OCI-LY7 (cell line): Measurements from ENCODE around the gene CDK5R2. TPM values are rescaled to one million over a fixed set of nuclear protein-coding genes. Genes with fewer than 3 reads are reported as not detected.
A peak's percentile ranks its signal among the peaks of the same experiment; 100 is the strongest.

Source experiments
- BruUV-seq: library from RNA; stranded (reverse); fragments of 400-500 nt; replicated peaks from 2 replicates; lab custom pipeline; 2021; lab: Mats Ljungman, UMichigan
- CTCF ChIA-PET: fragments of 300-600 bp; sonication (Branson Sonifier 250); formaldehyde crosslinking; loops from one replicate; lab custom pipeline; 2022; ENCODE audit warnings: antibody characterized with exemption; ENCODE audit not compliant: unreplicated experiment; lab: Charles Lee
- POLR2A ChIA-PET: fragments of 300-600 bp; sonication (Branson Sonifier 250); formaldehyde crosslinking; loops from one replicate; lab custom pipeline; 2022; ENCODE audit warnings: antibody characterized with exemption; lab: Charles Lee
- DNase-seq: peaks from one replicate; pipeline ENCODE4 v3.0.0-alpha.2; 2015; ENCODE audit warnings: low spot score
- H2AFZ ChIP-seq: fragments of 200-600 bp; sonication (generic), shearing (Covaris generic); 2 replicates; pipeline ENCODE4 v1.6.1; 2014; ENCODE audit warnings: mild to moderate bottlenecking, antibody characterized with exemption, low read length, moderate library complexity
- H3K27ac ChIP-seq: fragments of 200-600 bp; sonication (generic); 2 replicates; pipeline ENCODE4 v1.5.1; 2014; ENCODE audit warnings: mixed run types, low read depth, mild to moderate bottlenecking, moderate library complexity, low read length, inconsistent platforms; ENCODE audit not compliant: poor library complexity, severe bottlenecking
- H3K36me3 ChIP-seq: fragments of 200-600 bp; sonication (generic); 2 replicates; pipeline ENCODE4 v1.6.1; 2014; ENCODE audit warnings: mild to moderate bottlenecking, antibody characterized with exemption, low read length, moderate library complexity, mixed read lengths; ENCODE audit not compliant: insufficient read depth
- H3K4me1 ChIP-seq: fragments of 200-600 bp; sonication (generic); 2 replicates; pipeline ENCODE4 v1.5.1; 2014; ENCODE audit warnings: mild to moderate bottlenecking, low read length; ENCODE audit not compliant: insufficient read depth, poor library complexity, severe bottlenecking
- H3K4me2 ChIP-seq: fragments of 200-600 bp; sonication (generic); 2 replicates; pipeline ENCODE4 v1.6.1; 2014; ENCODE audit warnings: mild to moderate bottlenecking, low read length
- H3K4me3 ChIP-seq: fragments of 200-600 bp; sonication (generic); 2 replicates; pipeline ENCODE4 v1.5.1; 2014; ENCODE audit warnings: mild to moderate bottlenecking, low read depth, low read length; ENCODE audit not compliant: poor library complexity, severe bottlenecking
- H3K79me2 ChIP-seq: fragments of 200-600 bp; sonication (generic); 2 replicates; pipeline ENCODE4 v1.6.1; 2016; ENCODE audit warnings: low read depth, mild to moderate bottlenecking, low read length, moderate library complexity, mixed read lengths; ENCODE audit not compliant: insufficient read depth
- H3K9me2 ChIP-seq: fragments of 200-600 bp; sonication (generic); 2 replicates; pipeline ENCODE4 v1.6.1; 2016; ENCODE audit warnings: mild to moderate bottlenecking, low read length, mixed read lengths; ENCODE audit not compliant: insufficient read depth
- H3K9me3 ChIP-seq: fragments of 200-600 bp; sonication (generic); 2 replicates; pipeline ENCODE4 v1.6.1; 2014; ENCODE audit warnings: mild to moderate bottlenecking, mixed run types, low read length, mixed read lengths
- H4K20me1 ChIP-seq: fragments of 200-600 bp; sonication (generic); 2 replicates; pipeline ENCODE4 v1.6.1; 2014; ENCODE audit warnings: mild to moderate bottlenecking, antibody characterized with exemption, low read length, moderate library complexity, mixed read lengths; ENCODE audit not compliant: insufficient read depth
- EZH2phosphoT487 ChIP-seq: fragments of 200-600 bp; sonication (generic); IDR thresholded peaks from 2 replicates; pipeline ENCODE4 v1.6.1; 2018; ENCODE audit warnings: low read depth, borderline replicate concordance, mild to moderate bottlenecking, mixed run types, antibody characterized with exemption, low read length, moderate library complexity, mixed read lengths
- intact Hi-C: fragments of 100-400 bp; cut with micrococcal nuclease; formaldehyde crosslinking; loops from one replicate; pipeline ENCODE4 v1.10.0; 2022; ENCODE audit not compliant: unreplicated experiment
- total RNA-seq, 2 experiments: library from RNA; depleted of rRNA in 1 of 2; stranded (reverse); fragments of >200 nt in 1 of 2; shearing (Covaris generic) in 1 of 2; gene quantifications; 2 replicates each; pipeline ENCODE4 v1.2.3, GENCODE V29; 2014 to 2022
- TF ChIP-seq, protein P1 (sequence below): fragments of 200-600 bp; sonication (generic); conservative IDR thresholded peaks from 2 replicates; pipeline ENCODE4 v1.5.1; 2014; ENCODE audit warnings: mild to moderate bottlenecking, antibody characterized with exemption, low read length, moderate library complexity, mixed read lengths

The CDK5R2 gene
- total RNA-seq, 2 experiments from 2014 or later = 0.09 to 0.63 TPM

DNA sequence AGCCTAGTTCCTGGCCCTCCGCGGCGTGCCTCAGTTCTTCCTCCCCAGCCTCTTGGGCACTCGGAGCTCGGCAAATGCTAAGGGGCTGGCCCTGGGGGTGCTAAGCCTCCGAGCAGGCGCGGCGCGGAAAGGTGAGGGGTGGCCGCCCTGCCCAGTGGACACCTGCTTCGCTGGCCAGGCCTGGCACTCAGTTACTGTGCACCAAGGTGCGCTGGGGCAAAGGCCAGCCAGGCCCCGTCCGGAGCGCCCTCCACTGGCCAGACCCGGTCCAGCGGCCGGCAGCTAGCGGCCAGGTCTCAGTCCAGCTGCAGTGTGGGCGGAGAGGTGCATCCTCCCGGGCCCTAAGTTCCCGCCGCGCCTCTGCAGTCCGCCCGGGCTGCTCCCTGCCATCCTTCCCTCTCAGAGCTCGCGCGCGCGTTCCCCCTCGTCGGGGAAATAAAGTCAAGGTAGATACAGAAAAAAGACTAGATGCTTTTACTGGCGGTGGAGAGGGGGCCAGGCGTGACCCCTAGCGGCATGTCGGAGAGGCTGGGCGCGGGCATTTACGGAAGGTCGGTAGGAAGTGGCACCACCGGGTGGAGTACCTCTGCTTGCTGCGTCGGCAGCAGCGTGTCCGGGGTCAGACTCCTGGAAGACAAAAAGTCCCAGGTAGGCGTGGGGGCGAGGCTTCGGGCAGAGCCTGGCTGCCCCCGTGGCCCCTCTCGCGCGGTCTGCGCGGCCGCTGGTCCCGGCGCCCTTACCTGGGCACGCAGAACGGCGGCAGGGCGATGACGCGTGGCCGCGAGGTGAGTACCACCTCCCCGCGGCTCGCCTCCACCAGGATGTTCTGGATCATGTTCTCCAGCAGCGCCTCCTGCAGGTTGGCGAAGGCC is 43.2 kb downstream of the CDK5R2 start:
- Histone ChIP-seq H3K4me2 (no peak overlapping the region), H2AFZ (no peak overlapping the region), H3K36me3 (no peaks in the 10 kb centered on the region), H3K4me3 (no peak overlapping the region), H3K4me1 (no peaks in the 10 kb centered on the region), H3K79me2 (no peaks in the 10 kb centered on the region), H3K9me2 (no peaks in the 10 kb centered on the region), H4K20me1 (no peaks in the 10 kb centered on the region), H3K27ac (no peak overlapping the region), H3K9me3 (no peaks in the 10 kb centered on the region)
- POLR2A ChIA-PET = no interaction called here
- no peak for TF ChIP-seq EZH2phosphoT487
- TF ChIP-seq, protein P1, sequence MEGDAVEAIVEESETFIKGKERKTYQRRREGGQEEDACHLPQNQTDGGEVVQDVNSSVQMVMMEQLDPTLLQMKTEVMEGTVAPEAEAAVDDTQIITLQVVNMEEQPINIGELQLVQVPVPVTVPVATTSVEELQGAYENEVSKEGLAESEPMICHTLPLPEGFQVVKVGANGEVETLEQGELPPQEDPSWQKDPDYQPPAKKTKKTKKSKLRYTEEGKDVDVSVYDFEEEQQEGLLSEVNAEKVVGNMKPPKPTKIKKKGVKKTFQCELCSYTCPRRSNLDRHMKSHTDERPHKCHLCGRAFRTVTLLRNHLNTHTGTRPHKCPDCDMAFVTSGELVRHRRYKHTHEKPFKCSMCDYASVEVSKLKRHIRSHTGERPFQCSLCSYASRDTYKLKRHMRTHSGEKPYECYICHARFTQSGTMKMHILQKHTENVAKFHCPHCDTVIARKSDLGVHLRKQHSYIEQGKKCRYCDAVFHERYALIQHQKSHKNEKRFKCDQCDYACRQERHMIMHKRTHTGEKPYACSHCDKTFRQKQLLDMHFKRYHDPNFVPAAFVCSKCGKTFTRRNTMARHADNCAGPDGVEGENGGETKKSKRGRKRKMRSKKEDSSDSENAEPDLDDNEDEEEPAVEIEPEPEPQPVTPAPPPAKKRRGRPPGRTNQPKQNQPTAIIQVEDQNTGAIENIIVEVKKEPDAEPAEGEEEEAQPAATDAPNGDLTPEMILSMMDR = peak; percentile 58
- no TSS peak for BruUV-seq
- intact Hi-C loops = no loop called here
- CTCF ChIA-PET = no interaction called here
- no peak for DNase-seq

DNA sequence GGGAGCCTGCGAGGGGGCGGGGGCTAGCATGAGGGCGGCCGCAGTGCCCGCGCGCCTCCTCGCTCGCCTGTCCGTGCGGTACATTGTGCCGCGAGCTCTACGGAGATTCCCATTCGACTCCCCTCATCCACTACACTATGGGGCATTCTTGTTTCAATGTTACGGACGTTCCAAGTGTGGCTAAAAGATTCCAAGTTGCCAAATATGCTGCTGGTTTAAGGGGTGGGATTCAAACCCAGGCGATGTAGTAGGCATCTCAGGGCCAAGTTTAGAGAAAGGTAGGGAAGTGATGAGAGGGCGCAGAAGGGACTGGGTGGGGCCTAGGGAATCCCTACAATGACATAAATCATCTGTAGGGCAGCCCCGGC is 43.8 kb downstream of the CDK5R2 start:
- Histone ChIP-seq H4K20me1 (no peaks in the 10 kb centered on the region), H3K4me1 (no peaks in the 10 kb centered on the region), H3K79me2 (no peaks in the 10 kb centered on the region), H3K4me3 (no peak overlapping the region), H3K9me3 (no peaks in the 10 kb centered on the region), H2AFZ (no peak overlapping the region), H3K4me2 (no peak overlapping the region), H3K36me3 (no peaks in the 10 kb centered on the region), H3K9me2 (no peaks in the 10 kb centered on the region), H3K27ac (no peak overlapping the region)
- no peak for DNase-seq
- BruUV-seq = no TSS peak
- intact Hi-C loops = no loop called here
- CTCF ChIA-PET = no interaction called here
- POLR2A ChIA-PET = no interaction called here
- TF ChIP-seq, protein P1 = peak; percentile 31
- TF ChIP-seq EZH2phosphoT487 = no peak

DNA sequence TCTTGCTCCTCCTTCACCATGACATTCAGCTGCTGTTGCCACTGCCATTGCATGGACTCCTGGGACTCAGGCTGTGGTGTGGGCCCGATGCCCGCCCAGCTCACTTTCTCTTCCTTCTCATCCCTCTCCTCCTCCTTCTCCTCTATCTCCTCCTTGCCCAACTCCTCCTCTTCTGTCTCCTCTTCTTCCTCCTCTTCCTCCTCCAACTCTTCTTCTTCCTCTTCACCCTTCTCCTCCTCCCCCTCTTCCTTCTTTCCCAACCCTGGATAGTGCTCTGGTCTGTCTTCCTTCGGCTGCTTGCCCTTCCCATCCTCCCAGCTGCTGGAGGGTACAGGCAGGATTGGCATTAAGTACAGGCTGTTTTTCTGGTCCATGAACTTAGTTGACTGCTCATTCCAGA is 44.5 kb downstream of the CDK5R2 start:
- H3K4me3 ChIP-seq = no peak overlapping the region
- no peak overlapping the region for H3K27ac ChIP-seq
- no peaks in the 10 kb centered on the region for H3K36me3 ChIP-seq
- TF ChIP-seq, protein P1 = no peak
- TF ChIP-seq EZH2phosphoT487 = no peak
- CTCF ChIA-PET = no interaction called here
- H2AFZ ChIP-seq = no peak overlapping the region
- no TSS peak for BruUV-seq
- H3K4me2 ChIP-seq = no peak overlapping the region
- no peaks in the 10 kb centered on the region for H3K9me2 ChIP-seq
- POLR2A ChIA-PET = no interaction called here
- intact Hi-C loops = no loop called here
- no peaks in the 10 kb centered on the region for H4K20me1 ChIP-seq
- no peak for DNase-seq
- no peaks in the 10 kb centered on the region for H3K9me3 ChIP-seq
- H3K79me2 ChIP-seq = no peaks in the 10 kb centered on the region
- no peaks in the 10 kb centered on the region for H3K4me1 ChIP-seq
